Muscle of leg (tissue), 11 donors: ENCODE measurements around the gene SHISA9. TPM values are rescaled to one million over a fixed set of nuclear protein-coding genes. Genes with fewer than 3 reads are reported as not detected.

Experiments
- DNase-seq: peaks from one replicate; pipeline ENCODE4 v3.0.0; 2013
- H3K27ac ChIP-seq: one replicate; pipeline ENCODE4 v1.5.1; 2013; ENCODE audit warnings: mild to moderate bottlenecking, low read length, control low read depth
- H3K27me3 ChIP-seq: one replicate; pipeline ENCODE4 v1.6.1; 2013; ENCODE audit warnings: low read length; ENCODE audit not compliant: control insufficient read depth, insufficient read depth
- H3K36me3 ChIP-seq: one replicate; pipeline ENCODE4 v1.6.1; 2013; ENCODE audit warnings: low read length; ENCODE audit not compliant: control insufficient read depth, insufficient read depth
- H3K4me1 ChIP-seq: one replicate; pipeline ENCODE4 v1.6.1; 2013; ENCODE audit warnings: low read length; ENCODE audit not compliant: control insufficient read depth, insufficient read depth
- H3K4me3 ChIP-seq: one replicate; pipeline ENCODE4 v1.5.1; 2013; ENCODE audit warnings: low read length, control low read depth
- H3K9me3 ChIP-seq: replicated peaks from 2 replicates; pipeline ENCODE4 v1.6.1; 2013; ENCODE audit warnings: low read depth, low read length; ENCODE audit not compliant: control insufficient read depth
- WGBS: methylation state at CpG from one replicate; pipeline ENCODE4 v1.1.5; 2013; ENCODE audit warnings: missing lambda C conversion rate; ENCODE audit not compliant: insufficient coverage; 5-methylcytosine and 5-hydroxymethylcytosine counted together
- polyA plus RNA-seq, 8 donors: library from polyadenylated mRNA; unstranded; fragments of 120-200 nt; gene quantifications; one replicate each; pipeline versions ENCODE4 v1.2.1 to v1.2.3, GENCODE V29; 2013; ENCODE audit warnings: inconsistent platforms in 1 of 8, low replicate concordance in 1 of 8; ENCODE audit not compliant: insufficient read length in 8 of 8, insufficient read depth in 1 of 8
- total RNA-seq: library from RNA; stranded (reverse); fragments of 120-200 nt; gene quantifications from one replicate; pipeline ENCODE4 v1.2.4, GENCODE V29; 2013

The SHISA9 gene
- total and polyA plus RNA-seq, 9 donors: 0.04 to 0.31 (median 0.14) TPM

DNA sequence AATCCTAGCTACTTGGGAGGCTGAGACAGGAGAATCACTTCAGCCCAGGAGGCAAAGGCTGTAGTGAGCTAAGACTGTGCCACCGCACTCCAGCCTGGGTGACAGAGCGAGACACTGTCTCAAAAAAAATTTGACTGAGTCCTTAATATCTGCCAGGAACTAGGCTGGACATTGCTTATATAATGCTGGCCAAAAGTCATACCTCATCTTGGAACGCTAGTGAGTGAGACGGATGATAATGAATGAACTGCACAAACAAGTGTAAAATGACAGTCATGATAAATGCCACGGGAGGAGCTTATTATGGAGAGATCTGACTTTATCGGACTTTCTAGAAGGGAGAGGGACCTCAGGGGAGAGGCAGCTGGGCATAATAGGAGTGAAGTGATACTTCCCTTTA is 327.6 kb downstream of the SHISA9 start:
- no peaks in the 10 kb centered on the region for H3K4me1 ChIP-seq
- no peaks in the 10 kb centered on the region for H3K9me3 ChIP-seq
- WGBS: 63% methylated on average over 3 of the region's 6 CpGs
- no peak overlapping the region for H3K4me3 ChIP-seq
- H3K27ac ChIP-seq: no peak overlapping the region
- no peaks in the 10 kb centered on the region for H3K27me3 ChIP-seq
- DNase-seq: no peak
- H3K36me3 ChIP-seq: no peaks in the 10 kb centered on the region

GRCh38 chr16:13231365-13231764 is 330.0 kb downstream of the SHISA9 start:
- Histone ChIP-seq H3K4me1 (no peaks in the 10 kb centered on the region), H3K9me3 (no peaks in the 10 kb centered on the region), H3K27ac (no peak overlapping the region), H3K27me3 (no peaks in the 10 kb centered on the region), H3K4me3 (no peak overlapping the region), H3K36me3 (no peaks in the 10 kb centered on the region)
- DNase-seq: no peak
- WGBS: 96% methylated on average over 3 of the region's 4 CpGs

- no peaks in the 10 kb centered on the region for H3K4me1 ChIP-seq
- WGBS: 85% methylated on average over 17 of the region's 17 CpGs
- no peak overlapping the region for H3K27ac ChIP-seq
- H3K36me3 ChIP-seq: no peaks in the 10 kb centered on the region
- no peak for DNase-seq
- no peaks in the 10 kb centered on the region for H3K27me3 ChIP-seq
- no peaks in the 10 kb centered on the region for H3K9me3 ChIP-seq
- no peak overlapping the region for H3K4me3 ChIP-seq
Observed at GRCh38 chr16:13234999-13235398, 333.6 kb downstream of the SHISA9 start.

GRCh38 chr16:13236308-13236707 is 334.9 kb downstream of the SHISA9 start:
- no peak for DNase-seq
- no peaks in the 10 kb centered on the region for H3K9me3 ChIP-seq
- H3K4me1 ChIP-seq: no peaks in the 10 kb centered on the region
- no peak overlapping the region for H3K4me3 ChIP-seq
- no peaks in the 10 kb centered on the region for H3K27me3 ChIP-seq
- no CpG with 5 or more reads among the region's 6 CpGs for WGBS
- no peaks in the 10 kb centered on the region for H3K36me3 ChIP-seq
- no peak overlapping the region for H3K27ac ChIP-seq

DNA sequence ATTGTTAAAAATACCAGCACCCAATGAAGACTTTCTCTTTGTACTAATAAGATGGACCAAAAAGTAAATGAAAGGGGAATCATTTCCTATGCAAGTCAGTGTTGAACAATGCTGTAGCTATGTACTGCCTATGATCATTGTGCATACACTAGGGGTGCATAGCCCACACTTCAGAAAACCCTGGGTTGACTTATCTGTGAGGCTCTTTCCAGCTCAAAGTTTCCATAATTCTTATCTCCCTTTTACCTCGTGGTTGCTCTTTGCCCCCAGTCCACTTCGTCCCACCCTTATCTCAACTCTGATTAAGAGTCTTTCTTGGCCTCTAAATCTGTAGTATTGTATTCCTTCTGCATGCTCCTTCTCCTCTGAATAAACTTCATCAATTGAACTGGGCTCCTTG is 336.8 kb downstream of the SHISA9 start:
- WGBS: 100% methylated on average over 1 of the region's 2 CpGs
- no peak overlapping the region for H3K27ac ChIP-seq
- no peaks in the 10 kb centered on the region for H3K9me3 ChIP-seq
- no peaks in the 10 kb centered on the region for H3K36me3 ChIP-seq
- H3K27me3 ChIP-seq: no peaks in the 10 kb centered on the region
- H3K4me1 ChIP-seq: no peaks in the 10 kb centered on the region
- no peak overlapping the region for H3K4me3 ChIP-seq
- DNase-seq: no peak

GRCh38 chr16:13242201-13242600 is 340.8 kb downstream of the SHISA9 start:
- Histone ChIP-seq H3K4me1 (no peaks in the 10 kb centered on the region), H3K27me3 (no peaks in the 10 kb centered on the region), H3K27ac (no peak overlapping the region), H3K9me3 (no peaks in the 10 kb centered on the region), H3K36me3 (no peaks in the 10 kb centered on the region), H3K4me3 (no peak overlapping the region)
- DNase-seq: no peak
- WGBS: 83% methylated on average over 1 of the region's 3 CpGs

DNA sequence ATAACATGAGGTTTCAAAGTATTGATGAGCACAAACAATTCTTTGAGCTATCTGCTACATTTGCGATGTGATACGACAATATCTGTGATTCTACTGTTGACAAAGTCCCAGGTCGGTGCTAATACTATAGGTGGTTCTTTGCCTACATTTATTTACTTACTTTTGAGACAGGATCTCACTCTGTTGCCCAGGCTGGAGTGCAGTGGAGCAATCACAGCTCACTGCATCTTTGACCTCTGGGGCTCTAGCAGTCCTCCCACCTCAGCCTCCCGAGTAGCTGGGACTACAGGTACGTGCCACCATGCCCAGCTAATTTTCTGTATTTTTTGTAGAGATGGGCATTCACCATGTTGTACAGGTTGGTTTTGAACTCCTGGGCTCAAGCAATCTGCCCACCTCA is 343.4 kb downstream of the SHISA9 start:
- Histone ChIP-seq H3K4me3 (no peak overlapping the region), H3K9me3 (no peaks in the 10 kb centered on the region), H3K27me3 (no peaks in the 10 kb centered on the region), H3K36me3 (no peaks in the 10 kb centered on the region), H3K4me1 (no peaks in the 10 kb centered on the region), H3K27ac (no peak overlapping the region)
- no peak for DNase-seq
- WGBS: no CpG with 5 or more reads among the region's 5 CpGs

- DNase-seq: no peak
- Histone ChIP-seq H3K27me3 (no peaks in the 10 kb centered on the region), H3K27ac (no peak overlapping the region), H3K36me3 (no peaks in the 10 kb centered on the region), H3K9me3 (no peaks in the 10 kb centered on the region), H3K4me3 (no peak overlapping the region), H3K4me1 (no peaks in the 10 kb centered on the region)
- 83% methylated on average over 1 of the region's 6 CpGs for WGBS
Observed at GRCh38 chr16:13245713-13246377, 344.4 kb downstream of the SHISA9 start.

DNA sequence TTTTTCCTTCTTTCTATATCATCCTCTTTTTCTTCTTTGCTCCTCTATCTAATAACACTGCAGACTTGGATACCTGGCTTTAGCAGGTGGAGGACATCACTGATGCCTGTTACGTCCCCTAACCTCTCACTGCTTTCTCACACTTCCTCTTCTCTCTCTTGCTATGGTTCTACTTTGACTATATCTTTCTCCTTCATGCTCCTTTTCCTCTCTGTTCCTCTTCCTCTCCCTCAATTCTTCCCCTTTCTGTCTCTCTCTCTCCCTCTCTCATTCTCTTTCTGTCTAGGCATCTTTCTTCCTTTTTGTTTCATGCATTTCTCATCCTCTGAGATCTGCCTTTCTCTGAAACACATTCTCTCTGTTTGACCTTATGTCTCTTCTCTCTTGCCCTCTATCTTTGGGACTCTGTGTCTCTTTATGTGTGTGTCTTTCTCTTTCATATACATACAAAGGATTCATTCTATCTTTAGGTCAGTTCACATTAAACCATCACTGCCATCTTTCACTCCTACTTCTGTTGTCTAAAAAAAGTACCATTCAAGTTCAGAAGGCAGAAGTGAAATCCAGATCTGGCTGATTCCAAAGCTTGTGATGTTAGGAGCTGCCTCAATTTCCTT is 353.7 kb downstream of the SHISA9 start:
- H3K4me3 ChIP-seq: no peak overlapping the region
- H3K4me1 ChIP-seq: no peaks in the 10 kb centered on the region
- no peaks in the 10 kb centered on the region for H3K36me3 ChIP-seq
- WGBS: 47% methylated on average over 1 of the region's 1 CpG
- H3K27me3 ChIP-seq: no peaks in the 10 kb centered on the region
- no peaks in the 10 kb centered on the region for H3K9me3 ChIP-seq
- no peak overlapping the region for H3K27ac ChIP-seq
- no peak for DNase-seq

DNA sequence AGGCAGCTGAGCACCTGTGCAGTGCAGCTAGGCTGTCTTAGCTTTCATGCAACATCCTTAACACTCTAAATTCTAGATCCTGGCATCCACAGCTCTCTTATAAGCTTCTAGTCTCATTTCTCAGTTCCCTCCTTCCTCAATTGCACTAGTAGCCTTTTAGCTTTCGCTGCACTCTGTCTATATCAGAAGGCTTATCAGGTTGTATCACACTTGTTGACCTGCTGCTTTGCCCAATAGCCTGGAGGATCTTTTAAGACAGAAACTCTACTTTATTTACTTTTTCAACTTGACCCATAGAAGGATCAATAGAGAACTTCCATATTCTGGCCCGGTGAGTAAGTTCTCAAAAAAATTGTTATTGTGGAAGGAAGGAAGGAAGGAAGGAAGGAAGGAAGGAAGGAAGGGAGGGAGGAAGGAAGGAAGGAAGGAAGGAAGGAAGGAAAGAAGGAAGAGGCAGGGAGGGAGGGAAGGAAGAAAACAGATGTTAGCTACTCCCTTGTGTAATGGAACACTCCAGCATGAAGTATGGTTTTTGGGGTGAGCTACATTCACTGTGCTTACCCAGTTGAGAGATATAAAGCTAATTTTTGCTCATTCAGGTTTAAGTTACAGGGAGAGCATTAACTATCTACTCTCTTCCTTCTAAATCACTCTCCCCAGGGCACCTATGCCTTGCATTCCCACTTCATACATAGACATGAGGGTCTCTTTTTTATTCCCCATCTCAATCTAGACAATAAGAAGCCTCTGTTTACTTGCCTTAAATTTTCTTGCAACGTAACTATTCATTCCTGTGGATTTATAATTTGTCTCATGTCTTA is 361.1 kb downstream of the SHISA9 start:
- no peaks in the 10 kb centered on the region for H3K9me3 ChIP-seq
- DNase-seq: no peak
- H3K27ac ChIP-seq: no peak overlapping the region
- no peak overlapping the region for H3K4me3 ChIP-seq
- 65% methylated on average over 2 of the region's 3 CpGs for WGBS
- H3K27me3 ChIP-seq: no peaks in the 10 kb centered on the region
- H3K4me1 ChIP-seq: no peaks in the 10 kb centered on the region
- H3K36me3 ChIP-seq: no peaks in the 10 kb centered on the region
